Mesothelial cell of epicardium (in vitro differentiated cells): ENCODE measurements around the gene CFAP97. TPM values are rescaled to one million over a fixed set of nuclear protein-coding genes. Genes with fewer than 3 reads are reported as not detected.

ENCODE experiments used
- DNase-seq, 2 experiments: peaks; one replicate each; pipeline ENCODE4 v3.0.0; 2021; ENCODE audit warnings: low spot score in 2 of 2; ENCODE audit not compliant: unreplicated experiment in 2 of 2
- H3K27ac Mint-ChIP-seq: 2 replicates; pipeline ENCODE4 v1.8.0; 2021; ENCODE audit warnings: mixed read lengths
- H3K27me3 Mint-ChIP-seq: 2 replicates; pipeline ENCODE4 v1.8.0; 2021; ENCODE audit warnings: low read depth, mixed read lengths
- H3K36me3 Mint-ChIP-seq: 2 replicates; pipeline ENCODE4 v1.8.0; 2021; ENCODE audit warnings: mixed read lengths
- H3K4me1 Mint-ChIP-seq: 2 replicates; pipeline ENCODE4 v1.8.0; 2021; ENCODE audit warnings: mixed read lengths
- H3K4me3 Mint-ChIP-seq: 2 replicates; pipeline ENCODE4 v1.8.0; 2021; ENCODE audit warnings: mild to moderate bottlenecking, moderate library complexity, mixed read lengths
- H3K9me3 Mint-ChIP-seq: 2 replicates; pipeline ENCODE4 v1.8.0; 2021; ENCODE audit warnings: mixed read lengths
- CTCF ChIP-seq: fragments of 200-600 bp; sonication (generic); IDR thresholded peaks from one replicate; pipeline ENCODE4 v1.5.0; 2021; ENCODE audit warnings: antibody characterized with exemption; ENCODE audit not compliant: unreplicated experiment
- total RNA-seq: library from RNA; stranded (reverse); gene quantifications from 3 replicates; pipeline ENCODE4 v1.2.1, GENCODE V29; 2021

Gene CFAP97
- total RNA-seq, 1 donor from 2014 or later: 28.2 TPM

- Mint-ChIP-seq H3K4me1 (peaks cover 12% of the 10 kb centered on the region), H3K9me3 (no peaks in the 10 kb centered on the region), H3K36me3 (no peaks in the 10 kb centered on the region), H3K27me3 (no peaks in the 10 kb centered on the region), H3K4me3 (no peak overlapping the region), H3K27ac (no peak overlapping the region)
- TF ChIP-seq CTCF: no peak
- no peak for DNase-seq
Observed at GRCh38 chr4:185227713-185228278, 24.0 kb upstream of the CFAP97 start.

GRCh38 chr4:185227131-185227551 lies 23.3 kb upstream of the CFAP97 start:
- H3K9me3 Mint-ChIP-seq: no peaks in the 10 kb centered on the region
- no peak for DNase-seq
- TF ChIP-seq CTCF: no peak
- H3K27ac Mint-ChIP-seq: no peak overlapping the region
- no peaks in the 10 kb centered on the region for H3K36me3 Mint-ChIP-seq
- peaks cover 5% of the 10 kb centered on the region for H3K4me1 Mint-ChIP-seq
- H3K4me3 Mint-ChIP-seq: no peak overlapping the region
- no peaks in the 10 kb centered on the region for H3K27me3 Mint-ChIP-seq

- Mint-ChIP-seq H3K4me1 (peaks cover 2% of the 10 kb centered on the region), H3K27ac (no peak overlapping the region), H3K9me3 (no peaks in the 10 kb centered on the region), H3K4me3 (no peak overlapping the region), H3K27me3 (no peaks in the 10 kb centered on the region), H3K36me3 (no peaks in the 10 kb centered on the region)
- DNase-seq: no peak
- no peak for TF ChIP-seq CTCF
Observed at GRCh38 chr4:185225940-185226339, 22.1 kb upstream of the CFAP97 start.

- no peaks in the 10 kb centered on the region for H3K9me3 Mint-ChIP-seq
- no peak for DNase-seq
- H3K27me3 Mint-ChIP-seq: no peaks in the 10 kb centered on the region
- peak; percentile 23 for TF ChIP-seq CTCF
- H3K36me3 Mint-ChIP-seq: no peaks in the 10 kb centered on the region
- no peak overlapping the region for H3K4me3 Mint-ChIP-seq
- no peak overlapping the region for H3K27ac Mint-ChIP-seq
- H3K4me1 Mint-ChIP-seq: peaks cover 6% of the 10 kb centered on the region
Observed at GRCh38 chr4:185224597-185224996, 20.8 kb upstream of the CFAP97 start.

GRCh38 chr4:185222598-185222997 lies 18.8 kb upstream of the CFAP97 start:
- H3K9me3 Mint-ChIP-seq: no peaks in the 10 kb centered on the region
- TF ChIP-seq CTCF: no peak
- no peaks in the 10 kb centered on the region for H3K27me3 Mint-ChIP-seq
- H3K4me1 Mint-ChIP-seq: peaks cover 8% of the 10 kb centered on the region
- no peak for DNase-seq
- no peak overlapping the region for H3K27ac Mint-ChIP-seq
- H3K4me3 Mint-ChIP-seq: no peak overlapping the region
- no peaks in the 10 kb centered on the region for H3K36me3 Mint-ChIP-seq

GRCh38 chr4:185221912-185222311 lies 18.1 kb upstream of the CFAP97 start:
- Mint-ChIP-seq H3K27me3 (no peaks in the 10 kb centered on the region), H3K4me1 (peaks cover 8% of the 10 kb centered on the region), H3K36me3 (no peaks in the 10 kb centered on the region), H3K4me3 (no peak overlapping the region), H3K27ac (no peak overlapping the region), H3K9me3 (no peaks in the 10 kb centered on the region)
- TF ChIP-seq CTCF: no peak
- DNase-seq: no peak
